Endothelial cell of umbilical vein (primary cell): ENCODE data around the gene TRIP13. TPM values are rescaled to one million over a fixed set of nuclear protein-coding genes. Genes with fewer than 3 reads are reported as not detected.

Experiments
- BruUV-seq: library from RNA; stranded (reverse); fragments of 400-500 nt; replicated peaks from 2 replicates; lab custom pipeline; 2021; lab: Mats Ljungman, UMichigan
- CTCF ChIA-PET: fragments of 300-600, 350-600 bp; sonication (Branson Sonifier 250); formaldehyde crosslinking; loops from one replicate; lab custom pipeline; 2021; ENCODE audit warnings: antibody characterized with exemption, inconsistent platforms; lab: Charles Lee
- POLR2A ChIA-PET: fragments of 300-600, 350-600 bp; sonication (Branson Sonifier 250); formaldehyde crosslinking; loops from one replicate; lab custom pipeline; 2021; ENCODE audit warnings: antibody characterized with exemption, inconsistent platforms; lab: Charles Lee
- DNase-seq: peaks from one replicate; pipeline ENCODE4 v3.0.0-alpha.2; 2011; ENCODE audit warnings: low read depth, low spot score
- FAIRE-seq: peaks from 2 replicates; lab custom pipeline; 2011; peaks lifted over from hg19 to GRCh38; lab: Jason Lieb, UNC
- H2AFZ ChIP-seq: 2 replicates; pipeline ENCODE4 v1.6.0; 2012; ENCODE audit warnings: low read depth, low read length, control low read depth, inconsistent platforms
- H3K27ac ChIP-seq: 2 replicates; pipeline ENCODE4 v1.5.1; 2011; ENCODE audit warnings: low read depth, mild to moderate bottlenecking, control low read depth, low read length, moderate library complexity; ENCODE audit not compliant: insufficient read depth
- H3K27me3 ChIP-seq, 2 experiments: 2 replicates each; pipeline versions ENCODE4 v1.6.0 to v1.6.1; 2011; ENCODE audit warnings: low read length in 2 of 2, mixed read lengths in 1 of 2; ENCODE audit not compliant: control insufficient read depth in 2 of 2, insufficient read depth in 2 of 2
- H3K36me3 ChIP-seq, 2 experiments: 2 replicates in 1 of 2; 3 replicates in 1 of 2; pipeline ENCODE4 v1.5.1; 2011; ENCODE audit warnings: low read length in 2 of 2, mild to moderate bottlenecking in 1 of 2, moderate library complexity in 1 of 2; ENCODE audit not compliant: control insufficient read depth in 2 of 2, insufficient read depth in 2 of 2; ENCODE audit errors: extremely low read depth in 1 of 2
- H3K4me1 ChIP-seq: 3 replicates; pipeline ENCODE4 v1.5.1; 2011; ENCODE audit warnings: mild to moderate bottlenecking, low read length; ENCODE audit not compliant: control insufficient read depth, insufficient read depth; ENCODE audit errors: extremely low read depth
- H3K4me2 ChIP-seq: 2 replicates; pipeline ENCODE4 v1.6.1; 2011; ENCODE audit warnings: low read length, control low read depth, mixed read lengths; ENCODE audit not compliant: insufficient read depth
- H3K4me3 ChIP-seq, 3 experiments: fragments of 200-600 bp in 1 of 3; sonication (generic), shearing (Covaris generic) in 1 of 3; replicated peaks in 1 of 3; 2 replicates each; pipeline ENCODE4 v1.5.1; 2011 to 2016; ENCODE audit warnings: control low read depth in 3 of 3, low read length in 3 of 3, mild to moderate bottlenecking in 2 of 3, inconsistent platforms in 1 of 3, low read depth in 1 of 3, moderate library complexity in 1 of 3; ENCODE audit not compliant: insufficient read depth in 1 of 3
- H3K79me2 ChIP-seq: 2 replicates; pipeline ENCODE4 v1.6.0; 2012; ENCODE audit warnings: low read length, inconsistent platforms; ENCODE audit not compliant: control insufficient read depth, insufficient read depth
- H3K9ac ChIP-seq: replicated peaks from 2 replicates; pipeline ENCODE3; 2011; ENCODE audit warnings: low read length, control low read depth; ENCODE audit not compliant: insufficient read depth; ENCODE audit errors: extremely low read depth
- H3K9me1 ChIP-seq: replicated peaks from 3 replicates; pipeline ENCODE4 v1.6.0; 2011; ENCODE audit warnings: mild to moderate bottlenecking, low read length; ENCODE audit not compliant: control insufficient read depth, insufficient read depth; ENCODE audit errors: extremely low read depth
- H3K9me3 ChIP-seq: replicated peaks from 2 replicates; pipeline ENCODE4 v1.5.1; 2012; ENCODE audit warnings: low read length, inconsistent platforms; ENCODE audit not compliant: control insufficient read depth, insufficient read depth
- H4K20me1 ChIP-seq: replicated peaks from 2 replicates; pipeline ENCODE3; 2011; ENCODE audit warnings: mild to moderate bottlenecking, low read length; ENCODE audit not compliant: control insufficient read depth, insufficient read depth; ENCODE audit errors: extremely low read depth
- EZH2 ChIP-seq: IDR thresholded peaks from 2 replicates; pipeline ENCODE4 v1.6.1; 2012; ENCODE audit warnings: borderline replicate concordance, low read depth, mild to moderate bottlenecking, moderate library complexity, low read length, inconsistent platforms; ENCODE audit not compliant: severe bottlenecking
- FOS ChIP-seq: IDR thresholded peaks from 2 replicates; pipeline ENCODE4 v1.6.1; 2011; ENCODE audit warnings: mild to moderate bottlenecking, low read length, moderate library complexity, borderline replicate concordance; ENCODE audit not compliant: insufficient read depth
- MAX ChIP-seq: IDR thresholded peaks from 2 replicates; pipeline ENCODE4 v1.6.1; 2011; ENCODE audit not compliant: insufficient read depth, insufficient read length
- POLR2AphosphoS5 ChIP-seq: IDR thresholded peaks from 2 replicates; pipeline ENCODE4 v1.6.1; 2012; ENCODE audit warnings: low read depth, mild to moderate bottlenecking, control low read depth, low read length, moderate library complexity; ENCODE audit not compliant: insufficient read depth
- dilution Hi-C: fragments of 300-500 bp; cut with MboI; formaldehyde crosslinking; loops from one replicate; pipeline ENCODE4 v1.15.0; 2019; ENCODE audit warnings: low sequenced_read_pairs; ENCODE audit not compliant: extremely low pct_ligation_motif_present
- intact Hi-C: fragments of 100-400 bp; cut with micrococcal nuclease; formaldehyde crosslinking; loops from one replicate; pipeline ENCODE4 v1.10.0; 2022
- polyA plus RNA-seq, 4 experiments: library from polyadenylated mRNA; depleted of rRNA in 3 of 4; stranded (reverse) in 3 of 4; unstranded in 1 of 4; fragments of >200 nt; gene quantifications; 2 replicates each; pipeline versions ENCODE4 v1.2.1 to v1.2.3, GENCODE V29; 2011 to 2012; ENCODE audit warnings: missing spikeins in 1 of 4
- total RNA-seq: library from RNA; stranded (reverse); gene quantifications from 2 replicates; pipeline ENCODE4 v1.2.3, GENCODE V29; 2021

The TRIP13 gene
- total and polyA plus RNA-seq, 2 donors (not counting 3 experiments of a cell fraction or from before 2014, with no cell fraction given): 17.4 to 39.0 TPM

DNA sequence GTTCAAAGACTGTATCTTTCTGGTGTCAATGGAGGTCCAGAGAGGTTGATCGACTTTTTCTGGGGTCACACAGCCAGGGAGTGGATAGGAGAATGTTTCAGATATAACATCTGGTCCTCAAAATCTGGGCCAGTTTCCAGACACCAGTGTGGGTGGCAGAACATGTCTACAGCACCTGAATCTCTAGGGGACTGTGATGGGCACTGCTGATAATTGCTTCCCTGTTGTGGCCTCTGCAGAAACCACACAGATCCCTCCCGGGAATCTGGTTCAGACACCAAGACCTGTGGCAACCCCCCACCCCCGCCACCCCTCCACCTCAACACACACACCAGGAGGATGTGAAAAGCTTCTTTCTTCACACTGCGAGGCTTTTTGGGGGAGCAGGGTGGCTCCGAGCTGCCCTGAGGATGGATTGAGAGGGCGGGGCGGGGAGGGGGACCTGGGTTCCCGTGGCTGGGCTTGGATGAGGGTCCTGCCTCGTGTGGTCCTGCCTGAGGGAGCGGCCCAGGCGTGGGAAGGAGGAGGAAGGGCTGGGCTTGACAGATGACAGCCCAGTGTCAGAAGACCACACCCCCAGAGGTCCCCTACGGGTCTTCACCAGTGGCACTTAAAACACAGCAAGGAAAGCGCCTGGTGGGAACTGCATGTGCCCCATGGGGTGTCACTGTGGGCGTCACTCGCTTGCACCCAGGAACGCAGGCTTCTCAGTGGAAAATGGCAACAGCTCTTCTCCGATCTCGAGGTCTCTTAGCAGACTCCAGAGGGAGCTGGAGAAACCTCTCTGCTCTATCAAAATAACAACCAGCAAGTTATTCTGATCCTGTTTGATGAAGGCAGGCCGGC lies 55.2 kb downstream of the TRIP13 start:
- FAIRE-seq: no peak
- TF ChIP-seq POLR2AphosphoS5 (no peak), EZH2 (no peak), FOS (no peak), MAX (no peak)
- no peak overlapping the region for H3K9ac ChIP-seq

More for the DNA sequence above, 55.2 kb downstream of the TRIP13 start:
- no peak overlapping the region for H3K4me3 ChIP-seq
- no peaks in the 10 kb centered on the region for H3K4me1 ChIP-seq
- ChIA-PET CTCF (interaction anchor here (0.9 to 2.4 kb wide), 6 partner anchors 9 to 62 kb away, joined by 3 to 7 read pairs (median 4); no protein-coding TSS in a partner anchor), POLR2A (no interaction called here)
- H3K36me3 ChIP-seq: no peaks in the 10 kb centered on the region
- no peak overlapping the region for H3K4me2 ChIP-seq
- H2AFZ ChIP-seq: no peak overlapping the region
- H3K9me3 ChIP-seq: no peaks in the 10 kb centered on the region
- no peak overlapping the region for H3K27ac ChIP-seq
- no peaks in the 10 kb centered on the region for H3K79me2 ChIP-seq
- dilution Hi-C loops (no loop called here), intact Hi-C loops (no loop called here)
- H4K20me1 ChIP-seq: no peaks in the 10 kb centered on the region
- H3K27me3 ChIP-seq: peaks cover 16 to 19% of the 10 kb centered on the region in 2 experiments
- no peaks in the 10 kb centered on the region for H3K9me1 ChIP-seq
- DNase-seq: no peak
- BruUV-seq: no TSS peak
